Liver (tissue), 3 donors: ENCODE data around the gene KCNMB2.

ENCODE experiments used
- EGR1 ChIP-seq, 2 donors: IDR thresholded peaks; 2 replicates each; pipeline ENCODE4 v1.6.1; 2016 to 2018; ENCODE audit warnings: antibody characterized with exemption in 2 of 2, low read depth in 2 of 2
- FOXA2 ChIP-seq: IDR thresholded peaks from 2 replicates; pipeline ENCODE4 v1.6.1; 2016; ENCODE audit warnings: antibody characterized with exemption
- GABPA ChIP-seq, 2 donors: IDR thresholded peaks in 1 of 2; conservative IDR thresholded peaks in 1 of 2; 2 replicates each; pipeline ENCODE4 v1.6.1; 2016; ENCODE audit warnings: antibody characterized with exemption in 2 of 2, mild to moderate bottlenecking in 1 of 2, moderate library complexity in 1 of 2
- JUND ChIP-seq, 2 donors: IDR thresholded peaks; 2 replicates each; pipeline ENCODE4 v1.6.1; 2016; ENCODE audit warnings: antibody characterized with exemption in 2 of 2
- RAD21 ChIP-seq, 2 donors: IDR thresholded peaks; 2 replicates each; pipeline ENCODE4 v1.6.1; 2016; ENCODE audit warnings: antibody characterized with exemption in 2 of 2, mild to moderate bottlenecking in 2 of 2
- REST ChIP-seq: IDR thresholded peaks from 2 replicates; pipeline ENCODE4 v1.6.1; 2016; ENCODE audit warnings: antibody characterized with exemption, mild to moderate bottlenecking
- RXRA ChIP-seq, 2 donors: IDR thresholded peaks; 2 replicates each; pipeline ENCODE4 v1.6.1; 2017 to 2018; ENCODE audit warnings: antibody characterized with exemption in 2 of 2, mild to moderate bottlenecking in 1 of 2
- TAF1 ChIP-seq: conservative IDR thresholded peaks from 2 replicates; pipeline ENCODE4 v1.6.1; 2016; ENCODE audit warnings: antibody characterized with exemption, mild to moderate bottlenecking
- YY1 ChIP-seq: IDR thresholded peaks from 2 replicates; pipeline ENCODE4 v1.6.1; 2016; ENCODE audit warnings: antibody characterized with exemption, mild to moderate bottlenecking
- TF ChIP-seq, protein P1 (sequence below): fragments of 150-350 bp; IDR thresholded peaks from 2 replicates; pipeline ENCODE4 v1.5.1; 2017; ENCODE audit warnings: improper control_type of control experiment, low read depth, low read length; ENCODE audit not compliant: missing input control
- TF ChIP-seq, protein P2 (sequence below): IDR thresholded peaks from 2 replicates; pipeline ENCODE4 v1.6.1; 2016; ENCODE audit warnings: antibody characterized with exemption
- TF ChIP-seq, protein P3 (sequence below): IDR thresholded peaks from 2 replicates; pipeline ENCODE4 v1.6.1; 2016; ENCODE audit warnings: antibody characterized with exemption
- donor health status: healthy.
- donor health status: healthy.

- TF ChIP-seq, protein P1, sequence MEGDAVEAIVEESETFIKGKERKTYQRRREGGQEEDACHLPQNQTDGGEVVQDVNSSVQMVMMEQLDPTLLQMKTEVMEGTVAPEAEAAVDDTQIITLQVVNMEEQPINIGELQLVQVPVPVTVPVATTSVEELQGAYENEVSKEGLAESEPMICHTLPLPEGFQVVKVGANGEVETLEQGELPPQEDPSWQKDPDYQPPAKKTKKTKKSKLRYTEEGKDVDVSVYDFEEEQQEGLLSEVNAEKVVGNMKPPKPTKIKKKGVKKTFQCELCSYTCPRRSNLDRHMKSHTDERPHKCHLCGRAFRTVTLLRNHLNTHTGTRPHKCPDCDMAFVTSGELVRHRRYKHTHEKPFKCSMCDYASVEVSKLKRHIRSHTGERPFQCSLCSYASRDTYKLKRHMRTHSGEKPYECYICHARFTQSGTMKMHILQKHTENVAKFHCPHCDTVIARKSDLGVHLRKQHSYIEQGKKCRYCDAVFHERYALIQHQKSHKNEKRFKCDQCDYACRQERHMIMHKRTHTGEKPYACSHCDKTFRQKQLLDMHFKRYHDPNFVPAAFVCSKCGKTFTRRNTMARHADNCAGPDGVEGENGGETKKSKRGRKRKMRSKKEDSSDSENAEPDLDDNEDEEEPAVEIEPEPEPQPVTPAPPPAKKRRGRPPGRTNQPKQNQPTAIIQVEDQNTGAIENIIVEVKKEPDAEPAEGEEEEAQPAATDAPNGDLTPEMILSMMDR = no peak
- TF ChIP-seq REST (no peak), EGR1 (IDR thresholded peaks at IDR 0.05; ENCODE audit: low read depth in 2 of 2) (no peak), FOXA2 (no peak), RAD21 (IDR thresholded peaks at IDR 0.05) (no peak), TAF1 (no peak), JUND (IDR thresholded peaks at IDR 0.05) (no peak), GABPA (IDR thresholded peaks at IDR 0.05 in 1 of 2, conservative IDR thresholded peaks at IDR 0.05 in 1 of 2) (no peak), RXRA (IDR thresholded peaks at IDR 0.05) (no peak), YY1 (no peak)
- TF ChIP-seq, protein P2, sequence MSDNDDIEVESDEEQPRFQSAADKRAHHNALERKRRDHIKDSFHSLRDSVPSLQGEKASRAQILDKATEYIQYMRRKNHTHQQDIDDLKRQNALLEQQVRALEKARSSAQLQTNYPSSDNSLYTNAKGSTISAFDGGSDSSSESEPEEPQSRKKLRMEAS = no peak
- TF ChIP-seq, protein P3, sequence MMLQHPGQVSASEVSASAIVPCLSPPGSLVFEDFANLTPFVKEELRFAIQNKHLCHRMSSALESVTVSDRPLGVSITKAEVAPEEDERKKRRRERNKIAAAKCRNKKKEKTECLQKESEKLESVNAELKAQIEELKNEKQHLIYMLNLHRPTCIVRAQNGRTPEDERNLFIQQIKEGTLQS = no peak
Measured at GRCh38 chr3:178494386-178494785, 41.9 kb upstream of the KCNMB2 start.
